ENCODE data around the gene LRRC53. TPM values are rescaled to one million over a fixed set of nuclear protein-coding genes. Genes with fewer than 3 reads are reported as not detected.

LRRC53 gene
- total and polyA plus RNA-seq, 8 donors = not detected

- TF ChIP-seq CTCF (IDR thresholded peaks at IDR 0.05) = no peak
- Histone ChIP-seq H3K27me3 (no peaks in the 10 kb centered on the region), H3K4me3 (no peak overlapping the region), H3K27ac (no peak overlapping the region), H3K36me3 (no peaks in the 10 kb centered on the region), H3K9me3 (no peaks in the 10 kb centered on the region), H3K4me1 (no peaks in the 10 kb centered on the region)
- DNase-seq (no peak), ATAC-seq (no peak)
- intact Hi-C loops (cut with DNase I) = no loop called here
These were observed 9.7 kb upstream of the LRRC53 start for GRCh38 chr1:74522148-74522547.

- intact Hi-C loops (cut with DNase I) = no loop called here
- DNase-seq = no peak
- Histone ChIP-seq H3K9me3 (no peaks in the 10 kb centered on the region), H3K36me3 (no peaks in the 10 kb centered on the region), H3K27ac (no peak overlapping the region), H3K4me1 (no peaks in the 10 kb centered on the region), H3K27me3 (no peaks in the 10 kb centered on the region), H3K4me3 (no peak overlapping the region)
- ATAC-seq = no peak
- TF ChIP-seq CTCF (IDR thresholded peaks at IDR 0.05) = no peak
These were observed 5.2 kb upstream of the LRRC53 start for GRCh38 chr1:74517599-74518051.

GRCh38 chr1:74513411-74514300 is 1.2 kb upstream of the LRRC53 start:
- Histone ChIP-seq H3K4me1 (no peaks in the 10 kb centered on the region), H3K27me3 (no peaks in the 10 kb centered on the region), H3K9me3 (no peaks in the 10 kb centered on the region), H3K27ac (no peak overlapping the region), H3K36me3 (no peaks in the 10 kb centered on the region), H3K4me3 (no peak overlapping the region)
- no peak for DNase-seq
- ATAC-seq = no peak
- no peak for TF ChIP-seq CTCF (IDR thresholded peaks at IDR 0.05)
- intact Hi-C loops (cut with DNase I) = no loop called here

- Histone ChIP-seq H3K9me3 (no peaks in the 10 kb centered on the region), H3K4me1 (no peaks in the 10 kb centered on the region), H3K4me3 (no peak overlapping the region), H3K27ac (no peak overlapping the region), H3K36me3 (no peaks in the 10 kb centered on the region), H3K27me3 (no peaks in the 10 kb centered on the region)
- no peak for TF ChIP-seq CTCF (IDR thresholded peaks at IDR 0.05)
- no peak for ATAC-seq
- intact Hi-C loops (cut with DNase I) = no loop called here
- DNase-seq = no peak
These were observed 4.0 kb downstream of the LRRC53 start for GRCh38 chr1:74508449-74508848.

- ATAC-seq = no peak
- no peak for TF ChIP-seq CTCF (IDR thresholded peaks at IDR 0.05)
- intact Hi-C loops (cut with DNase I) = no loop called here
- H3K27me3 ChIP-seq = no peaks in the 10 kb centered on the region
- no peaks in the 10 kb centered on the region for H3K4me1 ChIP-seq
- no peak overlapping the region for H3K27ac ChIP-seq
- H3K4me3 ChIP-seq = no peak overlapping the region
- H3K9me3 ChIP-seq = no peaks in the 10 kb centered on the region
- no peaks in the 10 kb centered on the region for H3K36me3 ChIP-seq
- DNase-seq = no peak
These were observed 6.3 kb downstream of the LRRC53 start for GRCh38 chr1:74505928-74506710.
